Brain microvascular endothelial cell (primary cell): ENCODE data around the gene PLCB1.

ENCODE experiments used
- DNase-seq: peaks from one replicate; pipeline ENCODE4 v3.0.0-alpha.2; 2020
- H3K27ac ChIP-seq: fragments of 250-450 bp; sonication (Bioruptor Pico); 2 replicates; pipeline ENCODE4 v1.5.1; 2020; ENCODE audit warnings: mild to moderate bottlenecking, moderate library complexity
- H3K27me3 ChIP-seq: fragments of 250-450 bp; sonication (Bioruptor Pico); replicated peaks from 2 replicates; pipeline ENCODE4 v1.5.1; 2020; ENCODE audit warnings: mild to moderate bottlenecking
- H3K36me3 ChIP-seq: fragments of 250-450 bp; sonication (Bioruptor Pico); replicated peaks from 2 replicates; pipeline ENCODE4 v1.5.1; 2020; ENCODE audit warnings: mild to moderate bottlenecking
- H3K4me3 ChIP-seq: 2 replicates; pipeline ENCODE4 v1.5.1; 2011; ENCODE audit warnings: low read depth, mild to moderate bottlenecking, control low read depth, low read length, moderate library complexity
- in situ Hi-C: cut with HindIII; loops from 2 replicates; pipeline ENCODE4 v1.10.0; 2017; ENCODE audit warnings: low sequenced_read_pairs, low pct_ligation_motif_present
- TF ChIP-seq, protein P1 (sequence below): IDR thresholded peaks from 2 replicates; pipeline ENCODE4 v1.5.1; 2011; ENCODE audit warnings: low read depth, mild to moderate bottlenecking, moderate library complexity, low read length, control low read depth, inconsistent platforms; ENCODE audit errors: missing control alignments

The PLCB1 gene

DNA sequence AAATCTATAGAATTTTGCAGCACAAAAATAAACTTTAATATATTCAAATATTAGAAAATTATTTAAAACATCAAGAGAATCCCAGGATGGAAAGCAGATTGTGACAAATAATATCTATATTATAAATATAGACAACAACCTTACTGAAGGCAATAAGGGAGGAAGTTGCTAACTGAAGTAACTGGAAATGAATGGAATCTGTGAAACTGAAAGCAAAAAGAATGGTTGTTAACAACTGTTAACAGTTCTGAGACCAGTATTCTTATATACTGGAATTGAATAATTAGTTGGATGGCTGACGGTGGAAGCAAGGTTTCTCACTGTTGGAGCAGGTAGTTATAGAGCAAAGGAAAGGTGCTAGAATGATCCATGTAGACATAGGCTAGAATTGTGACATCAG lies 220.4 kb downstream of the PLCB1 start:
- Histone ChIP-seq H3K36me3 (no peaks in the 10 kb centered on the region), H3K27me3 (no peaks in the 10 kb centered on the region), H3K4me3 (no peak overlapping the region), H3K27ac (no peak overlapping the region)
- DNase-seq, result no peak
- in situ Hi-C loops, result no loop called here
- TF ChIP-seq, protein P1, sequence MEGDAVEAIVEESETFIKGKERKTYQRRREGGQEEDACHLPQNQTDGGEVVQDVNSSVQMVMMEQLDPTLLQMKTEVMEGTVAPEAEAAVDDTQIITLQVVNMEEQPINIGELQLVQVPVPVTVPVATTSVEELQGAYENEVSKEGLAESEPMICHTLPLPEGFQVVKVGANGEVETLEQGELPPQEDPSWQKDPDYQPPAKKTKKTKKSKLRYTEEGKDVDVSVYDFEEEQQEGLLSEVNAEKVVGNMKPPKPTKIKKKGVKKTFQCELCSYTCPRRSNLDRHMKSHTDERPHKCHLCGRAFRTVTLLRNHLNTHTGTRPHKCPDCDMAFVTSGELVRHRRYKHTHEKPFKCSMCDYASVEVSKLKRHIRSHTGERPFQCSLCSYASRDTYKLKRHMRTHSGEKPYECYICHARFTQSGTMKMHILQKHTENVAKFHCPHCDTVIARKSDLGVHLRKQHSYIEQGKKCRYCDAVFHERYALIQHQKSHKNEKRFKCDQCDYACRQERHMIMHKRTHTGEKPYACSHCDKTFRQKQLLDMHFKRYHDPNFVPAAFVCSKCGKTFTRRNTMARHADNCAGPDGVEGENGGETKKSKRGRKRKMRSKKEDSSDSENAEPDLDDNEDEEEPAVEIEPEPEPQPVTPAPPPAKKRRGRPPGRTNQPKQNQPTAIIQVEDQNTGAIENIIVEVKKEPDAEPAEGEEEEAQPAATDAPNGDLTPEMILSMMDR, result no peak

DNA sequence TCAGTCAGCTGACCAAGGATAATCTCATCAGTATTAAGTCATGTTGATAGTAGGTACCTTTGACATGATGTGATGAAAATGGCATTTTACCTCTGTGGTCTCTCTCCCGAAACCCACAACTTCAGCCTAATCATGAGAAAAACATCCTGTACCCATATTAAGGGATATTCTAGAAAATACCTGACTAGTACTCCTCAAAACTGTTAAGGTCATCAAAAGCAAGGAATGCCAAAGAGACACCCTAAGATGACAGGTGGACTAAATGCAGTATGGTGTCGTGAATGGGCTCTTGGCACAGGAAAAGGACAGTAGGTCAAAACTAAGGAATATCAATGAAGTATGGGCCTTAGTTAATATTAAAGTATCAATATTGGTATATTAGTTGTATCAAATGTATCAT lies 221.4 kb downstream of the PLCB1 start:
- TF ChIP-seq, protein P1, result no peak
- no peaks in the 10 kb centered on the region for H3K36me3 ChIP-seq
- H3K4me3 ChIP-seq, result no peak overlapping the region
- no peak for DNase-seq
- no peak overlapping the region for H3K27ac ChIP-seq
- no peaks in the 10 kb centered on the region for H3K27me3 ChIP-seq
- in situ Hi-C loops, result no loop called here

DNA sequence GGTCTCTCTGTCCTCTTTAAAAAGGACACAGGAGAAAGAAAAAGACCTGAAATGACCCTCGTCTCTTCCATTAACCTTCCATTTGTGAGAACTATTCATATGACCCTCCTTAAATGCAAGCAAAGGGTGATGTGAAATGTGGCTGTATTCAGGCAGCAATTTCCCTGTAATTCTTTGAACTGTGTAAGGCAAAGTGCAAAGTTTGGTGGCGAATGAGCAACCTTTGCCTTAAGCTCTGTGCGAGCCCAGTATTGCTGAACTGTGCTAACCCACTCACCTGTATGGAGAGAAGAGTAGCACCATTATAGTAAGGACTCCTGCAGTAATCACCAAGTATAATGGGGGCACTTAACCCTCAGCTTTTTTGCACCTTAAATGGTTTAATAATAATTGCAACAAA lies 223.4 kb downstream of the PLCB1 start:
- in situ Hi-C loops, result no loop called here
- Histone ChIP-seq H3K27me3 (no peaks in the 10 kb centered on the region), H3K27ac (no peak overlapping the region), H3K36me3 (no peaks in the 10 kb centered on the region), H3K4me3 (no peak overlapping the region)
- TF ChIP-seq, protein P1, result no peak
- no peak for DNase-seq

DNA sequence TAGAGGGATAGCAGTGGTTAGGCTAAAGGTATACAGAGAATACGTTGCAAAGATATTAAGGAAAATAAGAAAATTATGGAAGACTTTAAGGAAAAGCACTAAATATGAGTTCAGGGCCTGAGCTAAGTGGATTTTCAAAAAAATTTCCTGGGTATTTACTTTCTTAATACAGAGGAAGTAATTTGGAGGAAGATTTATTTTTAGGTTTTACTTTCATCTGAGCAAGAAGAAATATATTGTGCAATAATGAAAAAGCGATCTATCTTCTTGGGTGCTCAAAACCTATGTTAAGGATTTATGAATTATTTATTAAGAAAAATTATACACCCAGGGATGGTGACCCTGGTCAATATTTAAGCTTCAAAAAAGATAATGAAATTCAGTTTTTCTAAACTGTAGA lies 224.7 kb downstream of the PLCB1 start:
- TF ChIP-seq, protein P1, result no peak
- DNase-seq, result no peak
- Histone ChIP-seq H3K36me3 (no peaks in the 10 kb centered on the region), H3K4me3 (no peak overlapping the region), H3K27ac (no peak overlapping the region), H3K27me3 (no peaks in the 10 kb centered on the region)
- in situ Hi-C loops, result no loop called here

GRCh38 chr20:8357703-8358102 lies 225.6 kb downstream of the PLCB1 start:
- DNase-seq, result no peak
- TF ChIP-seq, protein P1, result no peak
- in situ Hi-C loops, result no loop called here
- no peaks in the 10 kb centered on the region for H3K36me3 ChIP-seq
- H3K27ac ChIP-seq, result no peak overlapping the region
- no peak overlapping the region for H3K4me3 ChIP-seq
- no peaks in the 10 kb centered on the region for H3K27me3 ChIP-seq

- no peak overlapping the region for H3K4me3 ChIP-seq
- no peak for DNase-seq
- TF ChIP-seq, protein P1, result no peak
- in situ Hi-C loops, result no loop called here
- no peaks in the 10 kb centered on the region for H3K36me3 ChIP-seq
- H3K27ac ChIP-seq, result no peak overlapping the region
- H3K27me3 ChIP-seq, result no peaks in the 10 kb centered on the region
Observed at GRCh38 chr20:8360035-8360434, 228.0 kb downstream of the PLCB1 start.
